ENCODE measurements around the gene WASF3.

DNA sequence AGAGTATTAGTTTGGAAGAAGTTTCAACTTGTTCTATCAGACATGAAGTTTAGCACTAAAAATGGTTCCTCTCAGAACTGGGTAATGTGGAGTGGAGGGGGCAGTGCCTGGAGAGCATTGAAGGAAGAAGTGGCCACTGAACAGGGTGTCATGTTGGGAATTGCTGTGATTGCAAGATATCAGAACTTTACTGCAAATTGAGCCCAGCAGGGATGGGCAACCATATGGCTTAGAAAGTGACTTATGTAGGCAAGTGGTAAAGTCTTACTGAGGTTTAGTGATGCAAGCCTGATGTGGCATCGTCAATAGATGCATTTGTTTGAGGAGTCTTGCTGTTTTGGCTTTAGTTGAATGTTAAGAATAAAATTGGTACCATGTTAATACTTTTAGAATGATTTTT is 31.7 kb downstream of the WASF3 start:
- TF ChIP-seq, protein P1, sequence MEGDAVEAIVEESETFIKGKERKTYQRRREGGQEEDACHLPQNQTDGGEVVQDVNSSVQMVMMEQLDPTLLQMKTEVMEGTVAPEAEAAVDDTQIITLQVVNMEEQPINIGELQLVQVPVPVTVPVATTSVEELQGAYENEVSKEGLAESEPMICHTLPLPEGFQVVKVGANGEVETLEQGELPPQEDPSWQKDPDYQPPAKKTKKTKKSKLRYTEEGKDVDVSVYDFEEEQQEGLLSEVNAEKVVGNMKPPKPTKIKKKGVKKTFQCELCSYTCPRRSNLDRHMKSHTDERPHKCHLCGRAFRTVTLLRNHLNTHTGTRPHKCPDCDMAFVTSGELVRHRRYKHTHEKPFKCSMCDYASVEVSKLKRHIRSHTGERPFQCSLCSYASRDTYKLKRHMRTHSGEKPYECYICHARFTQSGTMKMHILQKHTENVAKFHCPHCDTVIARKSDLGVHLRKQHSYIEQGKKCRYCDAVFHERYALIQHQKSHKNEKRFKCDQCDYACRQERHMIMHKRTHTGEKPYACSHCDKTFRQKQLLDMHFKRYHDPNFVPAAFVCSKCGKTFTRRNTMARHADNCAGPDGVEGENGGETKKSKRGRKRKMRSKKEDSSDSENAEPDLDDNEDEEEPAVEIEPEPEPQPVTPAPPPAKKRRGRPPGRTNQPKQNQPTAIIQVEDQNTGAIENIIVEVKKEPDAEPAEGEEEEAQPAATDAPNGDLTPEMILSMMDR (conservative IDR thresholded peaks at IDR 0.05; ENCODE audit: low read depth, low read length) = no peak
- no peak for TF ChIP-seq EZH2 (IDR thresholded peaks at IDR 0.05; ENCODE audit: borderline replicate concordance, low read depth, low read length, poor library complexity, severe bottlenecking)

Data from A673 (cell line).